Transverse colon (tissue), 4 donors: ENCODE data around the gene LUM. TPM values are rescaled to one million over a fixed set of nuclear protein-coding genes. Genes with fewer than 3 reads are reported as not detected.

ENCODE experiments used
- DNase-seq: peaks from one replicate; pipeline ENCODE4 v3.0.0-alpha.2; 2019
- H3K27ac ChIP-seq, 4 donors: fragments of 200-600 bp; sonication (generic); 2 replicates each; pipeline ENCODE4 v1.5.1; 2016 to 2018; ENCODE audit warnings: inconsistent platforms in 4 of 4
- H3K27me3 ChIP-seq: fragments of 200-600 bp; sonication (generic); 2 replicates; pipeline ENCODE4 v1.5.1; 2017; ENCODE audit warnings: inconsistent platforms
- H3K36me3 ChIP-seq, 4 donors: fragments of 200-600 bp; sonication (generic); 2 replicates each; pipeline ENCODE4 v1.5.1; 2017 to 2019; ENCODE audit warnings: inconsistent platforms in 4 of 4
- H3K4me1 ChIP-seq, 4 donors: fragments of 200-600 bp; sonication (generic); 2 replicates each; pipeline ENCODE4 v1.5.1; 2017 to 2020; ENCODE audit warnings: inconsistent platforms in 4 of 4
- H3K4me3 ChIP-seq, 4 donors: fragments of 200-600 bp; sonication (generic); 1 replicate in 1 of 4; 2 replicates in 3 of 4; pipeline versions ENCODE4 v1.5.1 to v1.6.1; 2017 to 2019; ENCODE audit warnings: inconsistent platforms in 4 of 4
- H3K9me3 ChIP-seq, 2 donors: fragments of 200-600 bp; sonication (generic); 2 replicates each; pipeline ENCODE4 v1.5.1; 2017 to 2019; ENCODE audit warnings: inconsistent platforms in 2 of 2
- EP300 ChIP-seq: sonication (generic); formaldehyde crosslinking; IDR thresholded peaks from one replicate; pipeline ENCODE4 v1.6.1; 2017; ENCODE audit warnings: antibody characterized with exemption, low read depth
- POLR2A ChIP-seq: fragments of 450-650 bp; IDR thresholded peaks from one replicate; pipeline ENCODE4 v1.6.1; 2016; ENCODE audit warnings: antibody characterized with exemption, mild to moderate bottlenecking, moderate library complexity
- POLR2AphosphoS5 ChIP-seq, 3 donors: sonication (generic); formaldehyde crosslinking; IDR thresholded peaks; one replicate each; pipeline ENCODE4 v1.6.1; 2016; ENCODE audit warnings: antibody characterized with exemption in 3 of 3
- WGBS, 2 donors: methylation state at CpG; one replicate each; pipeline ENCODE4 v1.1.5; 2018; ENCODE audit warnings: low coverage in 1 of 2; 5-methylcytosine and 5-hydroxymethylcytosine counted together
- in situ Hi-C, 4 donors: fragments of 200-750 bp; cut with MboI; loops; one replicate each; pipeline versions ENCODE4 v1.15.0 to v1.15.1; 2017; ENCODE audit warnings: low sequenced_read_pairs in 3 of 4, low pct_ligation_motif_present in 1 of 4, low pct_unique_long_range_greater_than_20kb in 1 of 4
- intact Hi-C: fragments of 100-400 bp; cut with DNase I; formaldehyde crosslinking; loops from one replicate; pipeline ENCODE4 v1.15.1; 2023; ENCODE audit warnings: low total_unique reads
- total RNA-seq, 4 donors: library from RNA; depleted of rRNA; stranded (reverse); fragments of >200 nt; gene quantifications; one replicate each; pipeline ENCODE4 v1.1.0, GENCODE V29; 2016
- TF ChIP-seq, protein P1 (sequence below), 5 experiments: fragments of 200-600 bp in 3 of 5; fragments of 450-650 bp in 2 of 5; sonication (generic) in 3 of 5; IDR thresholded peaks; 1 replicate in 2 of 5; 2 replicates in 3 of 5; pipeline ENCODE4 v1.5.1; 2016 to 2017; ENCODE audit warnings: antibody characterized with exemption in 5 of 5, inconsistent platforms in 3 of 5, mild to moderate bottlenecking in 2 of 5, moderate library complexity in 1 of 5

The LUM gene
- total RNA-seq, 4 donors from 2014 or later = 13.8 to 43.3 (median 31.5) TPM

DNA sequence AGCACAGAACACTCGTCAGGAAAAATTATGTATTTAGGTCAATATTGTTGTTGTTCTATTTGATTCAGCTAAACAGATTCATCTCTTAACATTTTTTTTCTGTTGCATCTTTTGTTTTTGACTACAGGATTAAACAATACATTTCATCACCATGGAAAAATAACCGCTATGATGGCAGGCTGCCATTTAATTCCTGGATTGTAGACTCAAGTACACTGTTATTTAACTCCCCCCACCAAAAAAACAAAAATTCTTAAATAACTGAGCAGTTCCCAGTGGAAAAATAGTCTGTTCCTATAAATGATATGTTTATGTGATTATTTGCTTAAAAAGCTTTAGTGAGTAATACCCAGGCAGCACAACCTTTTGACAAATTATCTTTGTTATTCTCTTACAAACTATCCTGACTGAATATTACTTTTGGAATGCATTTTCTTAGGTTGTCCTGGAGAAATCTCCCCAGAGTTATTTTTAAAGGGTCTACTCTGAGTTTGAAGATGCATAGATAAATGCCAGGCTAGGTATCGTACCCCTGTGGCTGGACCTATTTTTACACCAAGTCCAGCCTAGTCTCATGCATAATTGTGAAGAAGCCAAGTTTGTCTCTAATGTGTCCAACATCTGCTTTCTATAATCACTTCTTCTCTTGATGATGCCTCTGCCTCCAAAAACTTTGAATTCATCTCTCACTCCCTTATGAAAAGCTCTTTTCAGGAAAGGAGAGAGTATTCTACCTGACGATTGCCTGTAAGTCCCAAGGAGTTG is 57.2 kb downstream of the LUM start:
- TF ChIP-seq POLR2AphosphoS5 (IDR thresholded peaks at IDR 0.05) = no peak
- no peak for TF ChIP-seq POLR2A
- TF ChIP-seq, protein P1, sequence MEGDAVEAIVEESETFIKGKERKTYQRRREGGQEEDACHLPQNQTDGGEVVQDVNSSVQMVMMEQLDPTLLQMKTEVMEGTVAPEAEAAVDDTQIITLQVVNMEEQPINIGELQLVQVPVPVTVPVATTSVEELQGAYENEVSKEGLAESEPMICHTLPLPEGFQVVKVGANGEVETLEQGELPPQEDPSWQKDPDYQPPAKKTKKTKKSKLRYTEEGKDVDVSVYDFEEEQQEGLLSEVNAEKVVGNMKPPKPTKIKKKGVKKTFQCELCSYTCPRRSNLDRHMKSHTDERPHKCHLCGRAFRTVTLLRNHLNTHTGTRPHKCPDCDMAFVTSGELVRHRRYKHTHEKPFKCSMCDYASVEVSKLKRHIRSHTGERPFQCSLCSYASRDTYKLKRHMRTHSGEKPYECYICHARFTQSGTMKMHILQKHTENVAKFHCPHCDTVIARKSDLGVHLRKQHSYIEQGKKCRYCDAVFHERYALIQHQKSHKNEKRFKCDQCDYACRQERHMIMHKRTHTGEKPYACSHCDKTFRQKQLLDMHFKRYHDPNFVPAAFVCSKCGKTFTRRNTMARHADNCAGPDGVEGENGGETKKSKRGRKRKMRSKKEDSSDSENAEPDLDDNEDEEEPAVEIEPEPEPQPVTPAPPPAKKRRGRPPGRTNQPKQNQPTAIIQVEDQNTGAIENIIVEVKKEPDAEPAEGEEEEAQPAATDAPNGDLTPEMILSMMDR (IDR thresholded peaks at IDR 0.05) = no peak
- TF ChIP-seq EP300 = no peak
- 47 to 63% methylated on average over 4 of the region's 4 CpGs for WGBS, 2 donors
- H3K36me3 ChIP-seq = no peaks in the 10 kb centered on the region
- no peak overlapping the region for H3K4me3 ChIP-seq
- no peaks in the 10 kb centered on the region for H3K27me3 ChIP-seq
- peak; percentile 7 for DNase-seq
- no peaks in the 10 kb centered on the region for H3K4me1 ChIP-seq
- in situ Hi-C loops = no loop called here
- intact Hi-C loops = no loop called here
- H3K27ac ChIP-seq = peak overlapping the region in 2 of 4 donors; percentile 16 to 40
- H3K9me3 ChIP-seq = no peaks in the 10 kb centered on the region

Other genes with a start within 250 kb of the LUM start
- gene CCER1, start 156.3 kb downstream of the LUM start, total RNA-seq = not detected
- not detected for gene EPYC, start 106.5 kb downstream of the LUM start, total RNA-seq
- gene KERA, start 53.5 kb downstream of the LUM start, total RNA-seq = not detected
- 100 to 1,000 TPM; 133 to 511 (median 276) TPM for gene DCN, start 71.3 kb upstream of the LUM start, total RNA-seq